ENCODE measurements around the gene MIER3.

MIER3 gene

GRCh38 chr5:56893251-56893951 is 58.5 kb downstream of the MIER3 start:
- DNase-seq = no peak

GRCh38 chr5:56881571-56881970 is 70.4 kb downstream of the MIER3 start:
- no peak for DNase-seq

- DNase-seq = no peak
These were observed 75.6 kb downstream of the MIER3 start for GRCh38 chr5:56876327-56876726.

GRCh38 chr5:56873056-56873455 is 78.9 kb downstream of the MIER3 start:
- DNase-seq = no peak

- no peak for DNase-seq
These were observed 80.1 kb downstream of the MIER3 start for GRCh38 chr5:56871777-56872176.

Measured in NK-92 treated with Interleukin-12 subunit alpha and Interleukin-12 subunit beta, amount 100 ng/mL, for 24 hours (cell line).